CD8-positive, alpha-beta memory T cell (primary cell): Measurements from ENCODE around the gene PDE4A. TPM values are rescaled to one million over a fixed set of nuclear protein-coding genes. Genes with fewer than 3 reads are reported as not detected.

ENCODE experiments used
- CTCF ChIA-PET: fragments of 350-600 bp; sonication (Branson Sonifier 250); formaldehyde crosslinking; loops from one replicate; lab custom pipeline; 2021; ENCODE audit warnings: antibody characterized with exemption; lab: Charles Lee
- POLR2A ChIA-PET: fragments of 350-600 bp; sonication (Branson Sonifier 250); formaldehyde crosslinking; loops from one replicate; lab custom pipeline; 2021; ENCODE audit warnings: antibody characterized with exemption; lab: Charles Lee
- DNase-seq, 5 donors: peaks; one replicate each; pipeline versions ENCODE4 v3.0.0 to v3.0.0-alpha.2; 2020 to 2022; ENCODE audit warnings: mixed read lengths in 1 of 5
- H3K27ac ChIP-seq: one replicate; pipeline ENCODE4 v1.7.0; 2013; ENCODE audit warnings: low read depth, mild to moderate bottlenecking, low read length, moderate library complexity
- H3K27me3 ChIP-seq: 2 replicates; pipeline ENCODE4 v1.7.0; 2013; ENCODE audit warnings: low read length, mild to moderate bottlenecking; ENCODE audit not compliant: insufficient read depth, poor library complexity, severe bottlenecking
- H3K36me3 ChIP-seq: 2 replicates; pipeline ENCODE4 v1.7.0; 2013; ENCODE audit warnings: mild to moderate bottlenecking, low read length, moderate library complexity; ENCODE audit not compliant: insufficient read depth
- H3K4me1 ChIP-seq: 2 replicates; pipeline ENCODE4 v1.7.0; 2013; ENCODE audit warnings: mild to moderate bottlenecking, low read length, moderate library complexity; ENCODE audit not compliant: insufficient read depth
- H3K4me3 ChIP-seq: 2 replicates; pipeline ENCODE4 v1.7.0; 2013; ENCODE audit warnings: mild to moderate bottlenecking, low read length
- H3K9me3 ChIP-seq: 2 replicates; pipeline ENCODE4 v1.7.0; 2013; ENCODE audit warnings: mild to moderate bottlenecking, low read length
- H3K27ac Mint-ChIP-seq, 8 donors: one replicate each; pipeline ENCODE4 v1.8.0; 2020 to 2021; ENCODE audit warnings: mixed read lengths in 8 of 8, mild to moderate bottlenecking in 6 of 8, inconsistent platforms in 3 of 8, moderate library complexity in 3 of 8
- H3K27me3 Mint-ChIP-seq, 2 donors: one replicate each; pipeline ENCODE4 v1.8.0; 2020 to 2021; ENCODE audit warnings: mixed read lengths in 2 of 2, mild to moderate bottlenecking in 1 of 2, moderate library complexity in 1 of 2
- H3K36me3 Mint-ChIP-seq, 3 donors: one replicate each; pipeline ENCODE4 v1.8.0; 2020 to 2021; ENCODE audit warnings: mixed read lengths in 3 of 3, inconsistent platforms in 1 of 3, mild to moderate bottlenecking in 1 of 3
- H3K4me1 Mint-ChIP-seq, 3 donors: one replicate each; pipeline ENCODE4 v1.8.0; 2020 to 2021; ENCODE audit warnings: mixed read lengths in 3 of 3, inconsistent platforms in 1 of 3, mild to moderate bottlenecking in 1 of 3
- H3K4me3 Mint-ChIP-seq, 7 donors: one replicate each; pipeline ENCODE4 v1.8.0; 2020 to 2021; ENCODE audit warnings: mixed read lengths in 7 of 7, mild to moderate bottlenecking in 6 of 7, moderate library complexity in 4 of 7, inconsistent platforms in 2 of 7
- H3K9me3 Mint-ChIP-seq, 5 donors: one replicate each; pipeline ENCODE4 v1.8.0; 2020 to 2022; ENCODE audit warnings: mixed read lengths in 5 of 5, mild to moderate bottlenecking in 3 of 5, moderate library complexity in 2 of 5, inconsistent platforms in 1 of 5
- polyA plus RNA-seq: library from polyadenylated mRNA; unstranded; fragments of 300-500 nt; fragmentation: Illumina TruSeq; gene quantifications from one replicate; pipeline ENCODE4 v1.2.3, GENCODE V29; 2021
- total RNA-seq, 2 experiments: library from RNA; stranded (reverse); gene quantifications; one replicate each; pipeline ENCODE4 v1.2.3, GENCODE V29; 2021

Gene PDE4A
- total and polyA plus RNA-seq, 3 experiments from 2014 or later: 7.5 to 22.2 (median 21.6) TPM

- ChIA-PET POLR2A (interaction anchor here (0.6 to 1.2 kb wide), 3 partner anchors 10 to 1149 kb away, joined by 3 to 7 read pairs (median 6); no protein-coding TSS in a partner anchor), CTCF (interaction anchor here (2.3 to 28.4 kb wide), 3 partner anchors 10 to 38 kb away, joined by 7 to 788 read pairs (median 14); partner anchors contain the start of genes CDC37 and PDE4A)
- no peak overlapping the region for H3K27ac ChIP-seq
- H3K27me3 ChIP-seq: peaks cover 13% of the 10 kb centered on the region
- H3K4me3 ChIP-seq: no peak overlapping the region
- no peaks in the 10 kb centered on the region for H3K36me3 ChIP-seq
- no peaks in the 10 kb centered on the region for H3K9me3 ChIP-seq
- peaks cover 64 to 85% (median 72%) of the 10 kb centered on the region in 3 donors for H3K4me1 Mint-ChIP-seq
- peaks cover 68% of the 10 kb centered on the region for H3K4me1 ChIP-seq
- H3K27me3 Mint-ChIP-seq: peaks cover 8 to 13% of the 10 kb centered on the region in 2 donors
- H3K27ac Mint-ChIP-seq: peak overlapping the region; percentile 39 to 99 (median 96)
- peaks cover 0 to 4% (median 1%) of the 10 kb centered on the region in 3 donors for H3K36me3 Mint-ChIP-seq
- DNase-seq: no peak
- peaks cover 0 to 4% (median 2%) of the 10 kb centered on the region in 5 donors for H3K9me3 Mint-ChIP-seq
- H3K4me3 Mint-ChIP-seq: peak overlapping the region in 2 of 7 donors; percentile 28 to 89
Observed at GRCh38 chr19:10427169-10427568, 6.8 kb downstream of the PDE4A start.

- no peak for DNase-seq
- peaks cover 66% of the 10 kb centered on the region for H3K4me1 ChIP-seq
- POLR2A ChIA-PET: interaction anchor here (0.9 to 1.4 kb wide), 3 partner anchors 11 to 139 kb away, joined by 3 to 14 read pairs (median 8); no protein-coding TSS in a partner anchor
- peak overlapping the region; percentile 76 for H3K27ac ChIP-seq
- Mint-ChIP-seq H3K9me3 (peaks cover 0 to 4% (median 2%) of the 10 kb centered on the region in 5 donors), H3K27me3 (peaks cover 5 to 7% of the 10 kb centered on the region in 2 donors), H3K27ac (peak overlapping the region; percentile 93 to 99 (median 98)), H3K4me3 (peak overlapping the region in 4 of 7 donors; percentile 34 to 86 (median 66)), H3K36me3 (peaks cover 0 to 4% (median 1%) of the 10 kb centered on the region in 3 donors), H3K4me1 (peaks cover 66 to 89% (median 72%) of the 10 kb centered on the region in 3 donors)
- H3K36me3 ChIP-seq: no peaks in the 10 kb centered on the region
- H3K9me3 ChIP-seq: no peaks in the 10 kb centered on the region
- CTCF ChIA-PET: interaction anchor here (1.2 to 28.4 kb wide), 3 partner anchors 8 to 38 kb away, joined by 3 to 788 read pairs (median 14); partner anchors contain the start of genes CDC37 and PDE4A
- H3K4me3 ChIP-seq: no peak overlapping the region
- peaks cover 4% of the 10 kb centered on the region for H3K27me3 ChIP-seq
Observed at GRCh38 chr19:10428996-10429381, 8.7 kb downstream of the PDE4A start.

GRCh38 chr19:10430505-10431253, 10.3 kb downstream of the PDE4A start:
- Mint-ChIP-seq H3K4me1 (peaks cover 58 to 78% (median 59%) of the 10 kb centered on the region in 3 donors), H3K9me3 (peaks cover 0 to 4% (median 2%) of the 10 kb centered on the region in 5 donors), H3K36me3 (peaks cover 0 to 4% (median 0%) of the 10 kb centered on the region in 3 donors), H3K27me3 (peaks cover 5 to 8% of the 10 kb centered on the region in 2 donors), H3K4me3 (peak overlapping the region; percentile 71 to 95 (median 89)), H3K27ac (peak overlapping the region; percentile 94 to 100 (median 99))
- Histone ChIP-seq H3K4me3 (peak overlapping the region; percentile 57), H3K36me3 (no peaks in the 10 kb centered on the region), H3K27ac (peak overlapping the region; percentile 85), H3K4me1 (peaks cover 49% of the 10 kb centered on the region), H3K27me3 (peaks cover 4% of the 10 kb centered on the region), H3K9me3 (no peaks in the 10 kb centered on the region)
- ChIA-PET POLR2A (interaction anchor here (0.5 kb wide), 1 partner anchor 1128 kb away, joined by 3 read pairs; the partner anchor contains the start of gene ELOF1), CTCF (interaction anchor here (28.4 kb wide), 1 partner anchor 21 kb away, joined by 788 read pairs; the partner anchor contains the start of genes CDC37 and PDE4A)
- DNase-seq: no peak

- DNase-seq: peak in 4 of 5 donors; percentile 55 to 81 (median 69)
- H3K9me3 Mint-ChIP-seq: peaks cover 0 to 4% (median 2%) of the 10 kb centered on the region in 5 donors
- Histone ChIP-seq H3K4me3 (peak overlapping the region; percentile 57), H3K27me3 (peaks cover 4% of the 10 kb centered on the region), H3K27ac (peak overlapping the region; percentile 85), H3K36me3 (no peaks in the 10 kb centered on the region), H3K4me1 (peaks cover 45% of the 10 kb centered on the region), H3K9me3 (no peaks in the 10 kb centered on the region)
- peaks cover 0 to 4% (median 0%) of the 10 kb centered on the region in 3 donors for H3K36me3 Mint-ChIP-seq
- peaks cover 55 to 76% (median 55%) of the 10 kb centered on the region in 3 donors for H3K4me1 Mint-ChIP-seq
- peak overlapping the region; percentile 71 to 95 (median 89) for H3K4me3 Mint-ChIP-seq
- peak overlapping the region; percentile 90 to 100 (median 99) for H3K27ac Mint-ChIP-seq
- ChIA-PET CTCF (interaction anchor here (28.4 kb wide), 1 partner anchor 21 kb away, joined by 788 read pairs; the partner anchor contains the start of genes CDC37 and PDE4A), POLR2A (interaction anchor here (0.5 to 1.0 kb wide), 4 partner anchors 15 to 1127 kb away, joined by 3 to 5 read pairs (median 4); partner anchors contain the start of gene ELOF1)
- peaks cover 5 to 8% of the 10 kb centered on the region in 2 donors for H3K27me3 Mint-ChIP-seq
Observed at GRCh38 chr19:10431254-10431942, 11.1 kb downstream of the PDE4A start.

- CTCF ChIA-PET: interaction anchor here (28.4 kb wide), 1 partner anchor 22 kb away, joined by 788 read pairs; the partner anchor contains the start of genes CDC37 and PDE4A
- Mint-ChIP-seq H3K27ac (peak overlapping the region; percentile 90 to 100 (median 99)), H3K4me1 (peaks cover 52 to 71% (median 53%) of the 10 kb centered on the region in 3 donors), H3K4me3 (peak overlapping the region; percentile 71 to 95 (median 89)), H3K36me3 (peaks cover 0 to 4% (median 0%) of the 10 kb centered on the region in 3 donors), H3K9me3 (peaks cover 0 to 4% (median 2%) of the 10 kb centered on the region in 5 donors), H3K27me3 (peaks cover 5 to 8% of the 10 kb centered on the region in 2 donors)
- DNase-seq: peak; percentile 61 to 86 (median 74)
- peaks cover 4% of the 10 kb centered on the region for H3K27me3 ChIP-seq
- H3K36me3 ChIP-seq: no peaks in the 10 kb centered on the region
- H3K9me3 ChIP-seq: no peaks in the 10 kb centered on the region
- peak overlapping the region; percentile 45 for H3K4me3 ChIP-seq
- H3K27ac ChIP-seq: peak overlapping the region; percentile 85
- POLR2A ChIA-PET: interaction anchor here (0.6 to 1.0 kb wide), 3 partner anchors 16 to 274 kb away, joined by 3 to 5 read pairs (median 4); no protein-coding TSS in a partner anchor
- peaks cover 45% of the 10 kb centered on the region for H3K4me1 ChIP-seq
Observed at GRCh38 chr19:10431943-10432735, 11.8 kb downstream of the PDE4A start.

GRCh38 chr19:10432736-10433130, 12.4 kb downstream of the PDE4A start:
- H3K9me3 ChIP-seq: no peaks in the 10 kb centered on the region
- peak overlapping the region; percentile 45 for H3K4me3 ChIP-seq
- ChIA-PET POLR2A (no interaction called here), CTCF (interaction anchor here (28.4 kb wide), 1 partner anchor 23 kb away, joined by 788 read pairs; the partner anchor contains the start of genes CDC37 and PDE4A)
- Mint-ChIP-seq H3K4me3 (peak overlapping the region; percentile 10 to 81 (median 65)), H3K27ac (peak overlapping the region; percentile 77 to 94 (median 91)), H3K9me3 (peaks cover 0 to 4% (median 2%) of the 10 kb centered on the region in 5 donors), H3K4me1 (peaks cover 46 to 65% (median 48%) of the 10 kb centered on the region in 3 donors), H3K27me3 (peaks cover 5 to 8% of the 10 kb centered on the region in 2 donors), H3K36me3 (peaks cover 0 to 4% (median 0%) of the 10 kb centered on the region in 3 donors)
- H3K27me3 ChIP-seq: peaks cover 4% of the 10 kb centered on the region
- H3K27ac ChIP-seq: peak overlapping the region; percentile 51
- H3K36me3 ChIP-seq: no peaks in the 10 kb centered on the region
- H3K4me1 ChIP-seq: peaks cover 40% of the 10 kb centered on the region
- DNase-seq: no peak
